ENCODE data around the gene HSPG2.
"Not testable (repeated sequence)": the region's sequence is repeated elsewhere in the genome, so short reads cannot be mapped to it uniquely, and the experiment has no call there.

The HSPG2 gene

GRCh38 chr1:21937034-21937371, at the start of gene HSPG2:
HSPG2 (minus strand) TSS chr1:21937310; CDS start chr1:21937217, 93 bp downstream.
- DNase-seq = no peak

- DNase-seq = not testable (repeated sequence)
Observed at GRCh38 chr1:21986386-21986785, 49.3 kb upstream of the HSPG2 start.

GRCh38 chr1:21985893-21986292, 48.8 kb upstream of the HSPG2 start:
- DNase-seq = not testable (repeated sequence)

GRCh38 chr1:21983539-21983938, 46.4 kb upstream of the HSPG2 start:
- not testable (repeated sequence) for DNase-seq

GRCh38 chr1:21982122-21982521, 45.0 kb upstream of the HSPG2 start:
- DNase-seq = not testable (repeated sequence)

- DNase-seq = not testable (repeated sequence)
Observed at GRCh38 chr1:21981253-21981652, 44.1 kb upstream of the HSPG2 start.

- DNase-seq = not testable (repeated sequence)
Observed at GRCh38 chr1:21980515-21981220, 43.6 kb upstream of the HSPG2 start.

- DNase-seq = not testable (repeated sequence)
Observed at GRCh38 chr1:21978209-21978608, 41.1 kb upstream of the HSPG2 start.

- DNase-seq = not testable (repeated sequence)
Observed at GRCh38 chr1:21976703-21977239, 39.7 kb upstream of the HSPG2 start, which contains the start of gene CELA3B. CELA3B (plus strand) TSS chr1:21977022; CDS start chr1:21977040, 18 bp downstream.

- DNase-seq = not testable (repeated sequence)
Observed at GRCh38 chr1:21975296-21975695, 38.2 kb upstream of the HSPG2 start.

- not testable (repeated sequence) for DNase-seq
Observed at GRCh38 chr1:21974699-21975098, 37.6 kb upstream of the HSPG2 start.

- not testable (repeated sequence) for DNase-seq
Observed at GRCh38 chr1:21973948-21974347, 36.8 kb upstream of the HSPG2 start.

GRCh38 chr1:21972973-21973441, 35.9 kb upstream of the HSPG2 start:
- DNase-seq = not testable (repeated sequence)

- not testable (repeated sequence) for DNase-seq
Observed at GRCh38 chr1:21970523-21970922, 33.4 kb upstream of the HSPG2 start.

GRCh38 chr1:21969066-21969465, 32.0 kb upstream of the HSPG2 start:
- DNase-seq = not testable (repeated sequence)

GRCh38 chr1:21967216-21967615, 30.1 kb upstream of the HSPG2 start:
- not testable (repeated sequence) for DNase-seq

- DNase-seq = no peak
Observed at GRCh38 chr1:21966247-21967000, 29.3 kb upstream of the HSPG2 start.

GRCh38 chr1:21963477-21964217, 26.5 kb upstream of the HSPG2 start:
- no peak for DNase-seq

- DNase-seq = no peak
Observed at GRCh38 chr1:21961799-21962198, 24.7 kb upstream of the HSPG2 start.

- no peak for DNase-seq
Observed at GRCh38 chr1:21961337-21961736, 24.2 kb upstream of the HSPG2 start.

- DNase-seq = no peak
Observed at GRCh38 chr1:21956720-21957552, 19.8 kb upstream of the HSPG2 start.

Measured in NCI-H1436 treated with DMSO at 0.1 percent for 48 hours (cell line).